SU-DHL-6 (cell line): ENCODE measurements around the gene ST6GALNAC6.

Source experiments
- H2AFZ ChIP-seq: fragments of 200-600 bp; sonication (generic); 2 replicates; pipeline ENCODE4 v1.6.1; 2014; ENCODE audit warnings: low read depth, mild to moderate bottlenecking, moderate library complexity, mixed read lengths, antibody characterized with exemption, low read length; ENCODE audit not compliant: severe bottlenecking
- H3F3A ChIP-seq: fragments of 200-600 bp; shearing (Covaris generic); 2 replicates; pipeline ENCODE4 v1.6.0; 2016; ENCODE audit warnings: antibody characterized with exemption, mild to moderate bottlenecking; ENCODE audit not compliant: insufficient read depth
- H3K27ac ChIP-seq: fragments of 200-600 bp; sonication (generic); 2 replicates; pipeline ENCODE4 v1.5.1; 2016; ENCODE audit warnings: low read depth, mild to moderate bottlenecking, low read length, moderate library complexity, mixed read lengths
- H3K27me3 ChIP-seq: fragments of 200-600 bp; sonication (generic), shearing (Covaris generic); 2 replicates; pipeline ENCODE4 v1.6.0; 2014; ENCODE audit warnings: mild to moderate bottlenecking, low read length
- H3K36me3 ChIP-seq: fragments of 200-600 bp; sonication (generic); 2 replicates; pipeline ENCODE4 v1.6.1; 2014; ENCODE audit warnings: mild to moderate bottlenecking, low read length, mixed read lengths
- H3K4me2 ChIP-seq: fragments of 300-600, 200-600 bp; shearing (Covaris generic), sonication (generic); 2 replicates; pipeline ENCODE4 v1.6.0; 2014; ENCODE audit warnings: low read length, low read depth, mild to moderate bottlenecking; ENCODE audit not compliant: poor library complexity, severe bottlenecking
- H3K4me3 ChIP-seq: fragments of 200-600 bp; sonication (generic); 2 replicates; pipeline ENCODE4 v1.5.1; 2014; ENCODE audit warnings: antibody characterized with exemption, low read length, mild to moderate bottlenecking, mixed read lengths; ENCODE audit not compliant: insufficient read depth, poor library complexity, severe bottlenecking
- H3K79me2 ChIP-seq: fragments of 200-600 bp; sonication (generic); 2 replicates; pipeline ENCODE4 v1.6.1; 2014; ENCODE audit warnings: mild to moderate bottlenecking, low read length, moderate library complexity; ENCODE audit not compliant: insufficient read depth
- H3K9ac ChIP-seq: fragments of 200-600 bp; sonication (generic); 2 replicates; pipeline ENCODE4 v1.7.0; 2014; ENCODE audit warnings: mild to moderate bottlenecking, low read length
- H3K9me2 ChIP-seq: fragments of 200-600 bp; sonication (generic); replicated peaks from 2 replicates; pipeline ENCODE4 v1.6.1; 2014; ENCODE audit warnings: low read length; ENCODE audit not compliant: insufficient read depth
- H3K9me3 ChIP-seq: fragments of 200-600 bp; sonication (generic); 2 replicates; pipeline ENCODE4 v1.6.1; 2014; ENCODE audit warnings: low read length, mixed read lengths; ENCODE audit not compliant: insufficient read depth
- H4K20me1 ChIP-seq: fragments of 200-600 bp; sonication (generic); 2 replicates; pipeline ENCODE4 v1.6.1; 2014; ENCODE audit warnings: low read depth, mild to moderate bottlenecking, antibody characterized with exemption, low read length, moderate library complexity, mixed read lengths
- EZH2phosphoT487 ChIP-seq: fragments of 200-600 bp; sonication (generic), shearing (Covaris generic); conservative IDR thresholded peaks from 2 replicates; pipeline ENCODE4 v1.6.1; 2018; ENCODE audit warnings: mild to moderate bottlenecking, antibody characterized with exemption, low read length, moderate library complexity, mixed read lengths
- TF ChIP-seq, protein P1 (sequence below): fragments of 200-600 bp; sonication (generic); IDR thresholded peaks from one replicate; pipeline ENCODE4 v1.5.1; 2017; ENCODE audit warnings: antibody characterized with exemption, mild to moderate bottlenecking, low read length, moderate library complexity; ENCODE audit not compliant: insufficient read depth, poor library complexity, severe bottlenecking

Gene ST6GALNAC6

DNA sequence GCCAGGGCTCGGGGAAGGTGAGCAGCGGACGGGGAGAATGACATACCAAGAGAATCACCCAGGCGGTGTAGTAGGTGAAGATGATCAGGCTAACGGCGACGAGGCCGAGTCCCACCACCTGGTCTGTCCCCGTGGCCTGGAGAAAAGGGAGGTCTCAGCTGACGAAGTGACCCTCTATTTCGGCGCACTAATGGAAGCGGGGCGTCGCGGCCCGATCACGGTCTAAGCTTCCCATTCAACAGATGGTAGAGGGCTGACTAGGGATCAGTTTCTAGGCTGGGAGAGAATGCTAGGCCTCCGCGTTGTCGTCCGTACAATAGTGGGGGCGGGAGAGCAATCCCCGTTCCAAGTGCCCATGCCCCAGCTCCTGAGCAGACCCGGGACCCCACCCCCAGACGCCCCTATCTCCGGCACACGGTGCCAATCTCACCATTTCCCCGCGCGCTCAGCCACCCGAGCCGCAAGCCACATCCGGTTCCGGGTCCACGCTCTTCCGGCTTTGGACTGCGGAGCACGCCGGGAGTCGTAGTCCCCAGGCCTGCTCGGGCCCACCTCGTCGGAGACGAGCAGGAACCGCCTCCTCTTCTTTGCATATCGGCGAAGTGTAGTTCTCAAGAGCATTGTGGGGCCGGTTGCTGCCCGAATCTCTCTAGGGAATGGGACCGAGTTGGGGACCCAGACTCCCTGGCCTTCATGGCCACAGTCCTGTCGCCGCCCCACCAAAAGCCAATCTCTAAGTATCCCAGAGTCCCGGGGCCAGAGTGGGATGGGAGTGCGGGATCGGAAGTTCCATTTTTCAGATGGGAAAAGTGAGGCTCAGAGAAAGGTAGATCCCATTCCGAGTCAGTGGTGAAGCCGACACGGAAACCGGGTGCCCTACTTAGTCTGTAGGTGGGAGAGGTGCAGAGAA, 38.2 kb upstream of the ST6GALNAC6 start, which contains the start of gene DPM2:
Gene DPM2 (minus strand): TSS at position 467 of the 910 bp plus-strand sequence. CDS start 34 bp downstream, at position 433.
- peak within 1 kb of the TSS; percentile 97 for H3K4me2 ChIP-seq
- no peak for TF ChIP-seq EZH2phosphoT487
- TF ChIP-seq, protein P1, sequence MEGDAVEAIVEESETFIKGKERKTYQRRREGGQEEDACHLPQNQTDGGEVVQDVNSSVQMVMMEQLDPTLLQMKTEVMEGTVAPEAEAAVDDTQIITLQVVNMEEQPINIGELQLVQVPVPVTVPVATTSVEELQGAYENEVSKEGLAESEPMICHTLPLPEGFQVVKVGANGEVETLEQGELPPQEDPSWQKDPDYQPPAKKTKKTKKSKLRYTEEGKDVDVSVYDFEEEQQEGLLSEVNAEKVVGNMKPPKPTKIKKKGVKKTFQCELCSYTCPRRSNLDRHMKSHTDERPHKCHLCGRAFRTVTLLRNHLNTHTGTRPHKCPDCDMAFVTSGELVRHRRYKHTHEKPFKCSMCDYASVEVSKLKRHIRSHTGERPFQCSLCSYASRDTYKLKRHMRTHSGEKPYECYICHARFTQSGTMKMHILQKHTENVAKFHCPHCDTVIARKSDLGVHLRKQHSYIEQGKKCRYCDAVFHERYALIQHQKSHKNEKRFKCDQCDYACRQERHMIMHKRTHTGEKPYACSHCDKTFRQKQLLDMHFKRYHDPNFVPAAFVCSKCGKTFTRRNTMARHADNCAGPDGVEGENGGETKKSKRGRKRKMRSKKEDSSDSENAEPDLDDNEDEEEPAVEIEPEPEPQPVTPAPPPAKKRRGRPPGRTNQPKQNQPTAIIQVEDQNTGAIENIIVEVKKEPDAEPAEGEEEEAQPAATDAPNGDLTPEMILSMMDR = no peak
- H3K27ac ChIP-seq = peak within 1 kb of the TSS; percentile 62
- no peaks in the 10 kb centered on the region for H3K9me3 ChIP-seq
- no peaks in the 10 kb centered on the region for H3K9me2 ChIP-seq
- peaks cover 9% of the 10 kb centered on the region; the same call in 1 of the 2 replicates for H3K36me3 ChIP-seq
- H3K9ac ChIP-seq = peak within 1 kb of the TSS; percentile 79
- no peaks in the 10 kb centered on the region for H4K20me1 ChIP-seq
- H3K27me3 ChIP-seq = no peaks in the 10 kb centered on the region
- H2AFZ ChIP-seq = peak within 1 kb of the TSS; percentile 45
- peak within 1 kb of the TSS; percentile 76 for H3K4me3 ChIP-seq
- peaks cover 34% of the 10 kb centered on the region for H3F3A ChIP-seq
- H3K79me2 ChIP-seq = peaks cover 19% of the 10 kb centered on the region

DNA sequence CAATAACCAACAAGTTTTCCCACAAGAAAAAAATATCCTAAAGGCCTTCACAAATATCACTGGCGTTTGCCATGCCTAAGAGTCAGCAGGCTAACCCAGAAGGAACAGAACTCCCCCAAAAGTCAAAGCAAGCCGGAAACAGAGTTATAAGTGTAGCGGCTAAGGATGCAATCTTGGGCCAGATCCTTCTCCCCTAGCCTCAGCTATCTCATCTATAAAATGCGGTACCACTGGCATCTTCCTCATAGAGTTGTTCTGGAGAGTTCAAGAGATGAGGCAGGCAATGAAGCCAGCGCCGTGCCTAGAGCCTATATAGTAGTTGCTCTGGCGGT, 37.6 kb upstream of the ST6GALNAC6 start:
- Histone ChIP-seq H2AFZ (no peak overlapping the region), H3F3A (peaks cover 32% of the 10 kb centered on the region), H3K9me2 (no peaks in the 10 kb centered on the region), H4K20me1 (no peaks in the 10 kb centered on the region), H3K27ac (peak overlapping the region; percentile 33; the same call in 1 of the 2 replicates), H3K9me3 (no peaks in the 10 kb centered on the region), H3K36me3 (0 out of 2 replicates have a peak, but pooled peaks cover 3% of the 10 kb centered on the region), H3K4me2 (peak overlapping the region; percentile 97), H3K9ac (peak overlapping the region; percentile 79), H3K27me3 (no peaks in the 10 kb centered on the region), H3K4me3 (peak overlapping the region; percentile 76), H3K79me2 (peaks cover 19% of the 10 kb centered on the region)
- TF ChIP-seq, protein P1 = no peak
- TF ChIP-seq EZH2phosphoT487 = no peak

DNA sequence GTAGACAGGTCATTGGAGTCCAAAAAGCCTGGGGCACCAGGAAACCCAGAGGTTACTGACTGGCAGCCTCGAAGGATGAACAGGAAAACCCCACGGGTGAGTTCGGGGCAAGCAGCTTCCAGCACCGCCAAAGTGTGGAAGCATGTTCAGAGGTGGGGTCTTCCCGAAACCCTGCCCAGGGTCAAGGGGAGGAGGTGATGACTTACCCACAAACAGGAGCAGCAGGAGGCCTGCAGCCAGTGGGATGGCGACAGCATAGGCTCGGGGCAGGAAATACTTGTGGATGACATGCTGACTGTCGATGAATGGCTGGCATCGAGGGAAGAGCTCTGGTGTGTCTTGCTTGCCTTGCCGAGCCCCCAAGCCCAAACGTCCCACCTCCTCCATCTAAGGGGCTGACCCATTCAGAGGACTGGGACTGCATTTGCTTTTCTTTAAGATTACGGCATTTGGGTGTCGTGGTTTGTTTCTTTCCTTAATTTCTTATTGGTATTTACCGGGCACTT, 37.0 kb upstream of the ST6GALNAC6 start:
- Histone ChIP-seq H3K9ac (peak overlapping the region; percentile 79), H4K20me1 (no peaks in the 10 kb centered on the region), H3K27me3 (no peaks in the 10 kb centered on the region), H3K4me2 (peak overlapping the region; percentile 97), H3K9me2 (no peaks in the 10 kb centered on the region), H2AFZ (no peak overlapping the region), H3K4me3 (peak overlapping the region; percentile 76), H3K27ac (no peak overlapping the region), H3K9me3 (no peaks in the 10 kb centered on the region), H3F3A (peaks cover 30% of the 10 kb centered on the region), H3K79me2 (peaks cover 19% of the 10 kb centered on the region), H3K36me3 (0 out of 2 replicates have a peak, but pooled peaks cover 3% of the 10 kb centered on the region)
- no peak for TF ChIP-seq EZH2phosphoT487
- TF ChIP-seq, protein P1 = no peak
